Measurements from ENCODE around the gene NLGN4Y. TPM values are rescaled to one million over a fixed set of nuclear protein-coding genes. Genes with fewer than 3 reads are reported as not detected.

Gene NLGN4Y
- total RNA-seq, 1 donor from 2014 or later, result 18.6 TPM

DNA sequence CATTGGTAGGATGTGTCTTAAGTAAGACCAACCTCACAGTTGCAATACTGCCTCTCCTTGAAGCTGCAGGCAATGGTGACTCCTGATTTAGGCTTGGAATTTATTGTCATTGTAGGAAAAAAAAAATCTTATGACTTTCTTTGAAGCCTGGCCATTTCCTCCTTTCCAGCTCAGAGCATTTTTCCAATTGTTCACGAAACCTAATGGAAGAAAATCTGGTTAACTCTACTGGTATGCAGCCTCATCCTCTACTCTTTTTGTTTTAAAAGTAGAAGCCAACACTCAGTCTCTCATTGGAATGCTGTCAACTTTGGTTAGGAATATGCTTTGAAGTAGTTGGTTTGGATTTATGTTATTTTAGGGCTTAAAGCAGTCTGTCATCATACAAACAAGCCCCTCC lies 298.6 kb downstream of the NLGN4Y start:
- TF ChIP-seq, protein P1, sequence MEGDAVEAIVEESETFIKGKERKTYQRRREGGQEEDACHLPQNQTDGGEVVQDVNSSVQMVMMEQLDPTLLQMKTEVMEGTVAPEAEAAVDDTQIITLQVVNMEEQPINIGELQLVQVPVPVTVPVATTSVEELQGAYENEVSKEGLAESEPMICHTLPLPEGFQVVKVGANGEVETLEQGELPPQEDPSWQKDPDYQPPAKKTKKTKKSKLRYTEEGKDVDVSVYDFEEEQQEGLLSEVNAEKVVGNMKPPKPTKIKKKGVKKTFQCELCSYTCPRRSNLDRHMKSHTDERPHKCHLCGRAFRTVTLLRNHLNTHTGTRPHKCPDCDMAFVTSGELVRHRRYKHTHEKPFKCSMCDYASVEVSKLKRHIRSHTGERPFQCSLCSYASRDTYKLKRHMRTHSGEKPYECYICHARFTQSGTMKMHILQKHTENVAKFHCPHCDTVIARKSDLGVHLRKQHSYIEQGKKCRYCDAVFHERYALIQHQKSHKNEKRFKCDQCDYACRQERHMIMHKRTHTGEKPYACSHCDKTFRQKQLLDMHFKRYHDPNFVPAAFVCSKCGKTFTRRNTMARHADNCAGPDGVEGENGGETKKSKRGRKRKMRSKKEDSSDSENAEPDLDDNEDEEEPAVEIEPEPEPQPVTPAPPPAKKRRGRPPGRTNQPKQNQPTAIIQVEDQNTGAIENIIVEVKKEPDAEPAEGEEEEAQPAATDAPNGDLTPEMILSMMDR (IDR thresholded peaks at IDR 0.05; ENCODE audit: insufficient read depth, low read length, poor library complexity, severe bottlenecking), result no peak
- no peak overlapping the region for H3K4me3 ChIP-seq (ENCODE audit: low read depth, low read length)
- no peaks in the 10 kb centered on the region for H3K36me3 ChIP-seq (ENCODE audit: control insufficient read depth, insufficient read depth, low read length)
- no peaks in the 10 kb centered on the region for H3K27me3 ChIP-seq (ENCODE audit: control insufficient read depth, insufficient read depth, low read length)
- DNase-seq (ENCODE audit: low read depth), result no peak

DNA sequence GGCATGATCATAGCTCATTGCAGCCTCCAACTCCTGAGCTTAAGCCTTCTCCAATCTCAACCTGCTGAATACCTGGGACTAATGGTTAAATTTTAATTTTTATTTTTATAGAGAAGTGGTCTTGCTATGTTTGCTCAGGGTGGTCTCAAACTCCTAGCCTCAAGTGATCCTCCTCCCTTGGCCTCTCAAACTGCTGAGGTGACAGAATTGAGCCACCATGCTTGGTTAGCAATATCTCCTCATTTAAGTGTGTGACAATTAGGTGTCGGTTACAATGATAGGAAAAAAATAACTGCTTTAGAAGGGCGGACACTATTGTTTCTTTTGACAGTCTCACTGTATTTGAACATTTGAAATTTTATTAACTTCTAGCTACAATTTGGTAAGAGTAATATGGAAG lies 300.3 kb downstream of the NLGN4Y start:
- Histone ChIP-seq H3K36me3 (ENCODE audit: control insufficient read depth, insufficient read depth, low read length) (no peaks in the 10 kb centered on the region), H3K27me3 (ENCODE audit: control insufficient read depth, insufficient read depth, low read length) (no peaks in the 10 kb centered on the region), H3K4me3 (ENCODE audit: low read depth, low read length) (no peak overlapping the region)
- no peak for DNase-seq (ENCODE audit: low read depth)
- TF ChIP-seq, protein P1 (IDR thresholded peaks at IDR 0.05; ENCODE audit: insufficient read depth, low read length, poor library complexity, severe bottlenecking), result no peak

DNA sequence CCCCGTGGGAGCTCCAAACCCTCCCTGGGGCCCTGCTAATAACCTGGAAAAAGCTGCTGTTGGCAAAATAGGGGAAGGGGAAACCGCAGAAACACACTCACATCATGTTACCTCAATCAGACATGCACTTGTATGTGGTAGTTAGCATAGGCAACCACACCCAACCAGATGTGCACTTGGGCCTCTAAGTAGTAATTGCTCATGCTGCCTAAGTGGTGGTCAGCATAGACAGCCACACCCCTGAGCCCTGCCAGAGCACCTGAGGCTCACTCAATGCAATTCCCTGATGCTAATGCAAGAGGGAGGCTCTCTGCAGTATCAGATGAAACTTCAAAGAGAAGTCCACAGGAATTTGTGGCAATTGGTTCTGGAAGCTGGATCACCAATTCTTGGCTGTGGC lies 301.4 kb downstream of the NLGN4Y start:
- Histone ChIP-seq H3K4me3 (ENCODE audit: low read depth, low read length) (no peak overlapping the region), H3K36me3 (ENCODE audit: control insufficient read depth, insufficient read depth, low read length) (no peaks in the 10 kb centered on the region), H3K27me3 (ENCODE audit: control insufficient read depth, insufficient read depth, low read length) (no peaks in the 10 kb centered on the region)
- TF ChIP-seq, protein P1 (IDR thresholded peaks at IDR 0.05; ENCODE audit: insufficient read depth, low read length, poor library complexity, severe bottlenecking), result no peak
- no peak for DNase-seq (ENCODE audit: low read depth)

DNA sequence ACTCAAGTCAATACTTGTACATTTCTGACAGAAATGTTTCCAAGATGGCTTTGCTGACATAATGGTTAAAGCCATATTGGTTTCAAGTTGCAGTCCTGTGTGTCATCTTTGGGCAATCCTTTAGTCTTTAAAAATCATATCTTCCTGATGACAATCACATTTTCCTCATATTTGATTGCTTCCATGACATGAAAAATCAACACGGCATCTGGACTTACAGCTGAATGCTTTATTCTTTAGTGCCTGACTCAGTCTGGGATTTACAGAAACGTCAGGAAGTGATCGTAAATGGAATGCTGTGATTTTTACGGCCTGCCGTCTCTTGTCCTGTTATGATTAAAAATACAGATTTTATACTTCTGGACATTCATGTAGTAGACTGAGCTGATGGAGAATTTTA lies 304.2 kb downstream of the NLGN4Y start:
- no peak for DNase-seq (ENCODE audit: low read depth)
- Histone ChIP-seq H3K27me3 (ENCODE audit: control insufficient read depth, insufficient read depth, low read length) (no peaks in the 10 kb centered on the region), H3K4me3 (ENCODE audit: low read depth, low read length) (no peak overlapping the region), H3K36me3 (ENCODE audit: control insufficient read depth, insufficient read depth, low read length) (no peaks in the 10 kb centered on the region)
- TF ChIP-seq, protein P1 (IDR thresholded peaks at IDR 0.05; ENCODE audit: insufficient read depth, low read length, poor library complexity, severe bottlenecking), result no peak

DNA sequence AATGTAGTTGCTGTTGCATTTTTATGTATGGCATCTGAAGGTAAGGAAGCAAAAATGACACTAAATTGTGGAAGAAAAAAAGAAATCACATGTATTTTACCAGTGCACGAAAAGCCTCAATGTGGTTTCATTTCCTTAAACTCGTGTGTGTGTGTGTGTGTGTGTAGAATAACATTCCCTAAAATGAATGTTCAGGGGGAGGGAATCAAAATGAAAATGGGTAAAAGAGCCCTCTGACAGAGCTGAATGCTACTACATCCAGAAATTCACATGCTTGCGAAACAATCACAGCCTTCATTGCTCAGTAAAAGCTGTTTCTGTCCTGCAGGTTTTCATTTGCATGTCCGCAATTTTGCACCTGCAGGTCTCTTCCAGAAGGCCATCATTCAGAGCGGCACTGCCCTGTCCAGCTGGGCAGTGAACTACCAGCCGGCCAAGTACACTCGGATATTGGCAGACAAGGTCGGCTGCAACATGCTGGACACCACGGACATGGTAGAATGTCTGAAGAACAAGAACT lies 305.1 kb downstream of the NLGN4Y start:
- DNase-seq (ENCODE audit: low read depth), result no peak
- H3K27me3 ChIP-seq (ENCODE audit: control insufficient read depth, insufficient read depth, low read length), result no peaks in the 10 kb centered on the region
- H3K36me3 ChIP-seq (ENCODE audit: control insufficient read depth, insufficient read depth, low read length), result no peaks in the 10 kb centered on the region
- TF ChIP-seq, protein P1 (IDR thresholded peaks at IDR 0.05; ENCODE audit: insufficient read depth, low read length, poor library complexity, severe bottlenecking), result no peak
- no peak overlapping the region for H3K4me3 ChIP-seq (ENCODE audit: low read depth, low read length)

All from kidney epithelial cell (primary cell).